Raji (cell line): ENCODE results near the gene PEX3.

Experiments used
- POLR2A ChIP-seq: IDR thresholded peaks from 2 replicates; pipeline ENCODE4 v1.6.1; 2011; ENCODE audit warnings: low read depth, low read length, control low read depth; ENCODE audit not compliant: insufficient read depth

Gene PEX3

GRCh38 chr6:143450453-143451371 lies at the start of gene PEX3, which contains the start of gene ADAT2:
TSS of gene PEX3 (plus strand) at chr6:143450805. CDS start at chr6:143451043, 238 bp downstream.
TSS of gene ADAT2 (minus strand) at chr6:143450695. CDS start at chr6:143450658, 37 bp downstream.
- peak; percentile 89 for TF ChIP-seq POLR2A

- no peak for TF ChIP-seq POLR2A
Measured at GRCh38 chr6:143401068-143401446, 49.5 kb upstream of the PEX3 start.

GRCh38 chr6:143401636-143402370 lies 48.8 kb upstream of the PEX3 start:
- TF ChIP-seq POLR2A, result no peak

GRCh38 chr6:143402721-143403336 lies 47.8 kb upstream of the PEX3 start:
- no peak for TF ChIP-seq POLR2A

GRCh38 chr6:143405373-143406154 lies 45.0 kb upstream of the PEX3 start:
- no peak for TF ChIP-seq POLR2A

- no peak for TF ChIP-seq POLR2A
Measured at GRCh38 chr6:143406673-143407072, 43.9 kb upstream of the PEX3 start.

GRCh38 chr6:143408151-143408786 lies 42.3 kb upstream of the PEX3 start:
- TF ChIP-seq POLR2A, result no peak

- TF ChIP-seq POLR2A, result no peak
Measured at GRCh38 chr6:143408787-143409162, 41.8 kb upstream of the PEX3 start.

GRCh38 chr6:143410859-143411270 lies 39.7 kb upstream of the PEX3 start:
- TF ChIP-seq POLR2A, result no peak

- no peak for TF ChIP-seq POLR2A
Measured at GRCh38 chr6:143414769-143415168, 35.8 kb upstream of the PEX3 start.

GRCh38 chr6:143419526-143419925 lies 31.1 kb upstream of the PEX3 start:
- no peak for TF ChIP-seq POLR2A

- TF ChIP-seq POLR2A, result no peak
Measured at GRCh38 chr6:143426026-143426425, 24.6 kb upstream of the PEX3 start.

GRCh38 chr6:143427109-143427817 lies 23.3 kb upstream of the PEX3 start:
- no peak for TF ChIP-seq POLR2A

- no peak for TF ChIP-seq POLR2A
Measured at GRCh38 chr6:143429970-143430369, 20.6 kb upstream of the PEX3 start.

- no peak for TF ChIP-seq POLR2A
Measured at GRCh38 chr6:143431226-143431625, 19.4 kb upstream of the PEX3 start.
